Kidney (tissue), 14 donors: ENCODE measurements around the gene GPR15LG. TPM values are rescaled to one million over a fixed set of nuclear protein-coding genes. Genes with fewer than 3 reads are reported as not detected.

Experiments
- DNase-seq, 5 donors: peaks; one replicate each; pipeline ENCODE4 v3.0.0-alpha.2; 2013 to 2020
- FAIRE-seq: peaks from 2 replicates; lab custom pipeline; 2012; peaks lifted over from hg19 to GRCh38; lab: Jason Lieb, UNC
- H3K27ac ChIP-seq, 2 donors: one replicate each; pipeline ENCODE4 v1.7.0; 2013; ENCODE audit warnings: low read depth in 2 of 2, low read length in 2 of 2, inconsistent platforms in 1 of 2
- H3K27me3 ChIP-seq: one replicate; pipeline ENCODE4 v1.7.1; 2013; ENCODE audit warnings: low read length, inconsistent platforms; ENCODE audit not compliant: control insufficient read depth, insufficient read depth
- H3K36me3 ChIP-seq, 3 donors: one replicate each; pipeline versions ENCODE4 v1.7.0 to v1.7.1; 2013; ENCODE audit warnings: low read length in 3 of 3, control low read depth in 1 of 3, inconsistent platforms in 1 of 3; ENCODE audit not compliant: insufficient read depth in 3 of 3, control insufficient read depth in 2 of 3
- H3K4me1 ChIP-seq, 3 donors: one replicate each; pipeline versions ENCODE4 v1.7.0 to v1.7.1; 2013; ENCODE audit warnings: low read length in 3 of 3, inconsistent platforms in 1 of 3, low read depth in 1 of 3; ENCODE audit not compliant: control insufficient read depth in 2 of 3, insufficient read depth in 2 of 3
- H3K4me3 ChIP-seq, 3 donors: one replicate each; pipeline versions ENCODE4 v1.7.0 to v1.8.1; 2013; ENCODE audit warnings: low read length in 3 of 3, control low read depth in 1 of 3, inconsistent platforms in 1 of 3
- H3K9ac ChIP-seq, 3 donors: one replicate each; pipeline versions ENCODE4 v1.7.0 to v1.7.1; 2013; ENCODE audit warnings: low read length in 3 of 3, control low read depth in 1 of 3, inconsistent platforms in 1 of 3
- H3K9me3 ChIP-seq, 3 donors: one replicate each; pipeline versions ENCODE4 v1.7.0 to v1.7.1; 2013; ENCODE audit warnings: low read length in 3 of 3, control low read depth in 1 of 3, inconsistent platforms in 1 of 3; ENCODE audit not compliant: control insufficient read depth in 2 of 3, insufficient read depth in 1 of 3
- intact Hi-C: fragments of 100-400 bp; cut with DNase I; formaldehyde crosslinking; loops from one replicate; pipeline ENCODE4 v1.11.1; 2022
- polyA plus RNA-seq: library from polyadenylated mRNA; stranded (reverse); fragments of 350-450 nt; fragmentation: Illumina TruSeq; extraction: RNeasy Lipid Tissue Mini Kit (QIAGEN cat#74804); gene quantifications from one replicate; pipeline ENCODE4 v1.2.3, GENCODE V29; 2014; ENCODE audit warnings: low read depth, low replicate concordance; ENCODE audit not compliant: insufficient read depth
- total RNA-seq: library from RNA; stranded (reverse); fragmentation: NEBNext Ultra II Directional; extraction: Animal tissue kit (Norgen Biotek cat#: 25700); gene quantifications from one replicate; pipeline ENCODE4 v1.2.1, GENCODE V29; 2021
- TF ChIP-seq, protein P1 (sequence below): IDR thresholded peaks from 3 replicates; pipeline ENCODE4 v1.5.1; 2012; ENCODE audit warnings: mild to moderate bottlenecking, moderate library complexity, borderline replicate concordance; ENCODE audit not compliant: insufficient read depth; ENCODE audit errors: extremely low read depth
- donor health status: control.
- donor health status: control.
- donor health status: control.
- donor health status: control.
- donor health status: control.
- donor health status: DM: yes; HTN: yes; CAD: no.
- donor health status: Normal renal cell carcinoma (clear cell type).

Gene GPR15LG
- total and polyA plus RNA-seq, 2 donors from 2014 or later, result 0.44 TPM; not detected in 1

DNA sequence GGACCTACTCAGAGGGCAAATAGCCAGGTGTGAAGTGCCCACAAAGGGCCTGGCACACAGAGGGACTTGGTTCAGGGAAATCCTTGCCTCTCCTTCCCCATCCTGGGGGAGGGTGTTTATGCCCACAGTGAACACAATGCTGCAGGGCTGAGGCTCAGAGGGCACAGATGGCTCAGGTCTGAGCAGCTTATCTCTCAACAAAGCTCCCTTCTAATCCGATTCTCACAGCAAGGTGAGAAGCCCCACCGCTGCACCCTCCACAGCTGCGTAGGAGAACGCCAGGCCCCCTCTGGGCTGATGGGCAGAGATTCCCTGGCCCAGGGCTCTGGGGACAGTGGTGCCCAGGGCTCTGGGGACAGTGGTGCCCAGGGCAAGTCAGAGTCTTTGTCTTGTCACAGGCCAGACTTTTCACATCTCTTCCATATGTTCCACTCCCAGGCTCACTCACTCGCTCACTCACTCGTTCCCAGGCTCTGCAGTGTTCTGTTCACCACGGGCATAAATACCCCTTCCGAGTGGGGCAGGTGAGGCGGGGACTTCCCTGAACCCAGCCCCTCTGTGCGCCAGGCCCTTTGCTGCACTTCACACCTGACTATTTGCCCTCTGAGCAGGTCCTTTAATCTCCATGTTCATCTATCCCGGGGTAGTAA lies 12.1 kb downstream of the GPR15LG start:
- Histone ChIP-seq H3K4me3 (no peak overlapping the region), H3K4me1 (no peaks in the 10 kb centered on the region), H3K9me3 (peaks cover 0 to 4% (median 0%) of the 10 kb centered on the region in 3 donors), H3K27ac (no peak overlapping the region), H3K36me3 (no peaks in the 10 kb centered on the region), H3K9ac (no peak overlapping the region), H3K27me3 (no peaks in the 10 kb centered on the region)
- DNase-seq, result no peak
- no peak for FAIRE-seq
- intact Hi-C loops, result no loop called here
- TF ChIP-seq, protein P1, sequence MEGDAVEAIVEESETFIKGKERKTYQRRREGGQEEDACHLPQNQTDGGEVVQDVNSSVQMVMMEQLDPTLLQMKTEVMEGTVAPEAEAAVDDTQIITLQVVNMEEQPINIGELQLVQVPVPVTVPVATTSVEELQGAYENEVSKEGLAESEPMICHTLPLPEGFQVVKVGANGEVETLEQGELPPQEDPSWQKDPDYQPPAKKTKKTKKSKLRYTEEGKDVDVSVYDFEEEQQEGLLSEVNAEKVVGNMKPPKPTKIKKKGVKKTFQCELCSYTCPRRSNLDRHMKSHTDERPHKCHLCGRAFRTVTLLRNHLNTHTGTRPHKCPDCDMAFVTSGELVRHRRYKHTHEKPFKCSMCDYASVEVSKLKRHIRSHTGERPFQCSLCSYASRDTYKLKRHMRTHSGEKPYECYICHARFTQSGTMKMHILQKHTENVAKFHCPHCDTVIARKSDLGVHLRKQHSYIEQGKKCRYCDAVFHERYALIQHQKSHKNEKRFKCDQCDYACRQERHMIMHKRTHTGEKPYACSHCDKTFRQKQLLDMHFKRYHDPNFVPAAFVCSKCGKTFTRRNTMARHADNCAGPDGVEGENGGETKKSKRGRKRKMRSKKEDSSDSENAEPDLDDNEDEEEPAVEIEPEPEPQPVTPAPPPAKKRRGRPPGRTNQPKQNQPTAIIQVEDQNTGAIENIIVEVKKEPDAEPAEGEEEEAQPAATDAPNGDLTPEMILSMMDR, result no peak

DNA sequence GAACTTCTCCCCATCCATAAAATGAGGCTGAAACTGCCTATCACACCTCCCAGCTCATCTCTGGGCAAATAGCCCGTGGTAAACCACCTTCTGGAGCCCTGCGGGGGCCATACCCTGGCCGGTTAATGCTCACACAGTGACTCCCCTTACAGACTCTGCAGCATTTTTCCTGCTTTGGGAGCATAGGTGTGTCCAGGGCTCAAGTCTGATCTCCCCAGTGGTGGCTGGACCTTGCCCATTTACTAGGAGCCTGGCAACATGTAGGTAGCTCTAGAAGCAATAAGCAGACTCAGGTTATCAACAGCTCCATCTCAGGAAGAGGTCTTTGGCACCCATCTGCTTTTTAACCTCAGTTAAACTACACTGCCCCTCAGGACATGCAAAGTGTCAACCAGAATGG lies 15.2 kb downstream of the GPR15LG start:
- TF ChIP-seq, protein P1, result no peak
- intact Hi-C loops, result no loop called here
- H3K9me3 ChIP-seq, result peaks cover 0 to 4% (median 0%) of the 10 kb centered on the region in 3 donors
- no peak overlapping the region for H3K9ac ChIP-seq
- no peak for FAIRE-seq
- no peaks in the 10 kb centered on the region for H3K4me1 ChIP-seq
- peak in 1 of 5 donors; percentile 10 for DNase-seq
- no peak overlapping the region for H3K27ac ChIP-seq
- H3K4me3 ChIP-seq, result no peak overlapping the region
- no peaks in the 10 kb centered on the region for H3K36me3 ChIP-seq
- H3K27me3 ChIP-seq, result peaks cover 5% of the 10 kb centered on the region

DNA sequence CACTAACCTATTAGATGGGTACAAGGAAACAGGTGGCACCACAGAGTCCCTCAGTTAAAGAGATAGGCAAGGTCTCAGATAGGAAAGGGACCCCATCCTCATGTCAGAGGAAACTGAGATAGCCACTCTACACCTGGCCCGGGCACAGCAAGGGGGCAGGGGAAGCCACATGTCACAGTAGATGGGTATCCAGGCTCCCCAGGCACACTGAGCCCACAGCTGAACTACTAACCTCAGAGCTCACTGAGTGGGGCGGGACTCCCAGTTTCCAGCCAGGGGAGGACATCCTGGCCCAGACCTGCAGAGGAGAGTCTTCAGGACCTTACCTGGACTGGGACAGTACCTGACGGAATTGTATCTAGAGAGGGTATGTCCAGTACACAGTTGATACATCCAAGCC lies 17.0 kb downstream of the GPR15LG start:
- intact Hi-C loops, result no loop called here
- FAIRE-seq, result no peak
- H3K27me3 ChIP-seq, result peaks cover 14% of the 10 kb centered on the region
- no peak overlapping the region for H3K27ac ChIP-seq
- no peak for DNase-seq
- H3K9me3 ChIP-seq, result peaks cover 0 to 4% (median 0%) of the 10 kb centered on the region in 3 donors
- no peaks in the 10 kb centered on the region for H3K36me3 ChIP-seq
- TF ChIP-seq, protein P1, result no peak
- H3K4me1 ChIP-seq, result peaks cover 0 to 3% (median 0%) of the 10 kb centered on the region in 3 donors
- no peak overlapping the region for H3K4me3 ChIP-seq
- no peak overlapping the region for H3K9ac ChIP-seq
